Measurements from ENCODE around the gene KLHDC1.

The KLHDC1 gene

DNA sequence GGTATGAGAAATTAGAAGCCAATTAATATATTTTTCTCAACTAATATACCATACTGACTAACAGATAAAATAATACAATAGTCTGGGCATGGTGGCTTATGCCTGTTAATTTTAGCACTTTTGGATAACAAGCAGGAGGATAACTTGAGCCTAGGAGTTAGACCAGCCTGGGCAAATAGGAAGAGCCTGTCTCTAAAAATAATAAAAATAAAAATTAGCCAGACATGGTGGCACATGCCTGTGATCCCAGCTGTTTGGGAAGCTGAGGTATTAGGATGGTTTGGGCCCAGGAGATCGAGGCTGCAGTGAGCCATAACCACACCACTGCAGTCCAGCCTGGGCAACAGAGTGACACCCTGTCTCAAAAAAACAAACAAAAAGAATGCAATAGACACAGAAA, 99.7 kb downstream of the KLHDC1 start:
- DNase-seq = no peak

DNA sequence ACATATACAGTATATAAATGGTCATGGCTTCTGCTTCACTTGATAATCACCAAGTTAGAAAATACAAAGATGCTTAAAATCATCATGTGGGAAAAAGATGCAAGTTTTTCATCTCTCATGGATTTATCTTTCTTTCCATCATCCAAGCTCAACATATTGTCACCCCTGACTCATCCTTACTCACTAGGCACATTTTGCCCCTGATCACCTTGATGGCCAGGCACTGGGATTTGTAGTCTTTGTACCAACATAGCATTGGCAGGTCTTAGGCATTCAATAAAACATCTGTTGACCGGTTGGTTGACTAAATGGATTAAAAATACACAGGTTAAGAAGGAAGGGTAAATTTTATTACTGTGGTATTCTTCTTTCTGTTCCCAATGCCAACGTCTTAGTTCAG, 103.1 kb downstream of the KLHDC1 start:
- no peak for DNase-seq
